NCI-H1092 treated with DMSO at 0.1 percent for 48 hours (cell line): ENCODE results near the gene MICAL3.
"Not testable (repeated sequence)": the region's sequence is repeated elsewhere in the genome, so short reads cannot be mapped to it uniquely, and the experiment has no call there.

Source experiments
- DNase-seq: peaks from one replicate; lab custom pipeline; 2025; lab: John Stamatoyannopoulos, UW

MICAL3 gene

GRCh38 chr22:18024276-18024939 lies at the start of gene MICAL3:
Gene MICAL3, minus strand, starts transcription at chr22:18024561. Its CDS starts 117,749 bp downstream, at chr22:17906812.
- DNase-seq, result peak; percentile 79

- not testable (repeated sequence) for DNase-seq
Observed at GRCh38 chr22:18073927-18074326, 49.6 kb upstream of the MICAL3 start.

- no peak for DNase-seq
Observed at GRCh38 chr22:18073467-18073866, 49.1 kb upstream of the MICAL3 start.

GRCh38 chr22:18071968-18072310 lies 47.6 kb upstream of the MICAL3 start:
- no peak for DNase-seq

GRCh38 chr22:18071307-18071967 lies 47.1 kb upstream of the MICAL3 start:
- DNase-seq, result not testable (repeated sequence)

- DNase-seq, result no peak
Observed at GRCh38 chr22:18070556-18071306, 46.4 kb upstream of the MICAL3 start.

- DNase-seq, result no peak
Observed at GRCh38 chr22:18070041-18070440, 45.7 kb upstream of the MICAL3 start.

- DNase-seq, result no peak
Observed at GRCh38 chr22:18069041-18069440, 44.7 kb upstream of the MICAL3 start.

- DNase-seq, result no peak
Observed at GRCh38 chr22:18068381-18068988, 44.1 kb upstream of the MICAL3 start.

- no peak for DNase-seq
Observed at GRCh38 chr22:18067548-18068341, 43.4 kb upstream of the MICAL3 start.

- DNase-seq, result no peak
Observed at GRCh38 chr22:18067121-18067520, 42.8 kb upstream of the MICAL3 start.

- no peak for DNase-seq
Observed at GRCh38 chr22:18066181-18066859, 42.0 kb upstream of the MICAL3 start.

- DNase-seq, result no peak
Observed at GRCh38 chr22:18065256-18065655, 40.9 kb upstream of the MICAL3 start.

- no peak for DNase-seq
Observed at GRCh38 chr22:18064636-18065035, 40.3 kb upstream of the MICAL3 start.

- DNase-seq, result not testable (repeated sequence)
Observed at GRCh38 chr22:18063715-18064114, 39.4 kb upstream of the MICAL3 start.

GRCh38 chr22:18063306-18063705 lies 38.9 kb upstream of the MICAL3 start:
- no peak for DNase-seq

- DNase-seq, result no peak
Observed at GRCh38 chr22:18062421-18062820, 38.1 kb upstream of the MICAL3 start.

- DNase-seq, result no peak
Observed at GRCh38 chr22:18060646-18061620, 36.6 kb upstream of the MICAL3 start.

- no peak for DNase-seq
Observed at GRCh38 chr22:18059991-18060390, 35.6 kb upstream of the MICAL3 start.

GRCh38 chr22:18059473-18059872 lies 35.1 kb upstream of the MICAL3 start:
- DNase-seq, result no peak
